HEK293 (cell line): ENCODE data around the gene SLC40A1.

Source experiments
- KLF10 ChIP-seq: fragments of 450-650 bp; IDR thresholded peaks from 2 replicates; pipeline ENCODE4 v1.5.1; 2018; ENCODE audit warnings: missing biosample characterization, mild to moderate bottlenecking, missing genetic modification characterization
- PRDM1 ChIP-seq: fragments of 450-650 bp; formaldehyde crosslinking; IDR thresholded peaks from 2 replicates; pipeline ENCODE4; 2016; ENCODE audit warnings: missing biosample characterization, missing genetic modification characterization
- PRDM4 ChIP-seq: fragments of 450-650 bp; formaldehyde crosslinking; IDR thresholded peaks from 2 replicates; pipeline ENCODE4 v1.5.1; 2017; ENCODE audit warnings: missing biosample characterization, missing genetic modification characterization
- ZBTB20 ChIP-seq: fragments of 450-650 bp; formaldehyde crosslinking; IDR thresholded peaks from 2 replicates; pipeline ENCODE4 v1.5.1; 2016; ENCODE audit warnings: missing biosample characterization, missing genetic modification characterization
- ZNF23 ChIP-seq: fragments of 450-650 bp; formaldehyde crosslinking; IDR thresholded peaks from 2 replicates; pipeline ENCODE4 v1.5.1; 2016; ENCODE audit warnings: missing biosample characterization, missing genetic modification characterization, borderline replicate concordance
- ZNF274 ChIP-seq, 2 experiments: fragments of 200-500 bp in 1 of 2; fragments of 450-650 bp in 1 of 2; sonication (Bioruptor generic) in 1 of 2; formaldehyde crosslinking in 1 of 2; IDR thresholded peaks; 2 replicates each; pipeline versions ENCODE4 v1.5.1 to v1.6.1; 2014 to 2016; ENCODE audit warnings: borderline replicate concordance in 1 of 2, inconsistent platforms in 1 of 2, low read length in 1 of 2, missing biosample characterization in 1 of 2, missing genetic modification characterization in 1 of 2
- ZNF776 ChIP-seq: fragments of 450-650 bp; formaldehyde crosslinking; IDR thresholded peaks from 2 replicates; pipeline ENCODE4 v1.5.0; 2017; ENCODE audit warnings: missing biosample characterization, missing genetic modification characterization, borderline replicate concordance
- ZSCAN18 ChIP-seq: fragments of 450-650 bp; formaldehyde crosslinking; IDR thresholded peaks from 2 replicates; pipeline ENCODE4 v1.5.1; 2016; ENCODE audit warnings: missing biosample characterization, missing genetic modification characterization
- TF ChIP-seq, protein P1 (sequence below): fragments of 450-650 bp; formaldehyde crosslinking; IDR thresholded peaks from 2 replicates; pipeline ENCODE4 v1.5.1; 2016; ENCODE audit warnings: missing biosample characterization, missing genetic modification characterization

GRCh38 chr2:189618197-189618596 lies 37.6 kb upstream of the SLC40A1 start:
- no peak for TF ChIP-seq KLF10 (tag by site-specific recombination)
- TF ChIP-seq ZNF776, result no peak
- TF ChIP-seq, protein P1, sequence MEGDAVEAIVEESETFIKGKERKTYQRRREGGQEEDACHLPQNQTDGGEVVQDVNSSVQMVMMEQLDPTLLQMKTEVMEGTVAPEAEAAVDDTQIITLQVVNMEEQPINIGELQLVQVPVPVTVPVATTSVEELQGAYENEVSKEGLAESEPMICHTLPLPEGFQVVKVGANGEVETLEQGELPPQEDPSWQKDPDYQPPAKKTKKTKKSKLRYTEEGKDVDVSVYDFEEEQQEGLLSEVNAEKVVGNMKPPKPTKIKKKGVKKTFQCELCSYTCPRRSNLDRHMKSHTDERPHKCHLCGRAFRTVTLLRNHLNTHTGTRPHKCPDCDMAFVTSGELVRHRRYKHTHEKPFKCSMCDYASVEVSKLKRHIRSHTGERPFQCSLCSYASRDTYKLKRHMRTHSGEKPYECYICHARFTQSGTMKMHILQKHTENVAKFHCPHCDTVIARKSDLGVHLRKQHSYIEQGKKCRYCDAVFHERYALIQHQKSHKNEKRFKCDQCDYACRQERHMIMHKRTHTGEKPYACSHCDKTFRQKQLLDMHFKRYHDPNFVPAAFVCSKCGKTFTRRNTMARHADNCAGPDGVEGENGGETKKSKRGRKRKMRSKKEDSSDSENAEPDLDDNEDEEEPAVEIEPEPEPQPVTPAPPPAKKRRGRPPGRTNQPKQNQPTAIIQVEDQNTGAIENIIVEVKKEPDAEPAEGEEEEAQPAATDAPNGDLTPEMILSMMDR (tag by site-specific recombination), result no peak
- TF ChIP-seq ZBTB20, result no peak
- no peak for TF ChIP-seq PRDM1 (tag by site-specific recombination)
- no peak for TF ChIP-seq ZNF23
- TF ChIP-seq PRDM4 (tag by site-specific recombination), result no peak
- no peak for TF ChIP-seq ZSCAN18 (tag by site-specific recombination)
- TF ChIP-seq ZNF274 (IDR thresholded peaks at IDR 0.05; ENCODE audit: low read length), result no peak
- no peak for TF ChIP-seq ZNF274 (tag by site-specific recombination; IDR thresholded peaks at IDR 0.05; ENCODE audit: borderline replicate concordance)
